ENCODE data around the gene CLIC5.

- no peak for TF ChIP-seq CTCF (conservative IDR thresholded peaks at IDR 0.05 in 1 of 2, IDR thresholded peaks at IDR 0.05 in 1 of 2; ENCODE audit: extremely low read depth in 1 of 2, insufficient read depth in 1 of 2, low read depth in 1 of 2, low read length in 2 of 2)
- no peak for TF ChIP-seq EZH2 (IDR thresholded peaks at IDR 0.05; ENCODE audit: borderline replicate concordance, low read length)
Observed at GRCh38 chr6:46024124-46024769, 8.6 kb upstream of the CLIC5 start.
